Activated T-cell treated with anti-CD3 and anti-CD28 coated beads for 24 hours (primary cell): ENCODE data around the gene TANGO2.

Experiments used
- DNase-seq: peaks from one replicate; pipeline ENCODE4 v3.0.0-alpha.2; 2020; ENCODE audit warnings: low read depth

TANGO2 gene

DNA sequence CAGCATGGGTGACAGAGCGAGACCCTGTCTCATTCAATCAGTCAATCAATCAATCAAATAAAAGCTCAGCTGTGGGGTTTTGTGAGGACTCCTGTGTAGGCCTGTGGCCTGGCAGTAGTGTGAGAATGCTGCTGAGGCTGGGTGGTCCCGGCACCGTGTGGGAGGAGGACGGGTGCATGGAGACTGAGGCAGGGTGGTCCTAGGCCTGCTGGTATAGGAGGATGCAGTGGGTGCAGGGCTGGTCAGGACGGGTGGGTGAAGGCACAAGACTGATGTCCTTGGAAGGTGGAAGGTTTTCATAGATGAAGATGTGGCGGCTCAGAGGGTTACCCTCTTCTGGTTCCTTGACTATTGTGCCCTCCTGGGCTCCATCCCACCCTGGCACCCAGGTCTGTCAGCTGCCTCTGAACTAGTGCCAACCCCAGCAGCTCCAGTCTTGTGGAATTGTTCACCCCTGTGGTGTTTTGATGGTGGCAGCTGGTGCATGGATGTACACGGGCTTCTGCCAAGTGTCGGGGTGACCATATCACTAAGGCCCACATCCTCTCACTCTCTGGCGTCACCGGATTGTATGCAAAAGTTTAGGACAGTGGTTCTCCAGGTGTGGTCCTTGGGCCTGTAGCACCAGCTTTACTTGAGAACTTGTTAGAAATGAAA, 23.7 kb downstream of the TANGO2 start:
- DNase-seq = no peak

DNA sequence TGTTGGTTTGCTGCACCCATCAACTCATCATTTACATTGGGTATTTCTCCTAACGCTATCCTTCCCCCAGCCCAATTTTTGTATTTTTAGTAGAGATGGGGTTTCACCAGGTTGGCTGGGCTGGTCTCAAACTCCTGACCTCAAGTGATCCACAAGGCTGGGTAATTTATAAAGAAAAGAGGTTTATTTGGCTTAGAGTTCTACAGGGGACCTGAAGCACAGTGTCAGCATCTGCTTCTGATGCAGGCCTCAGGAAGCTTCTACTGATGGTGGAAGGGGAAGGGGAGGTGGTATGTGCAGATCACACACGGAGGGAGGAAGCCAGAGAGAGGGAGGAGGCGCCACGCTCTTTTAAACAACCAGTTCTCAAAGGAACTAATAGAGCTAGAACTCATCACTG, 25.8 kb downstream of the TANGO2 start:
- no peak for DNase-seq

- DNase-seq = no peak
Observed at GRCh38 chr22:20051927-20052308, 31.0 kb downstream of the TANGO2 start.

DNA sequence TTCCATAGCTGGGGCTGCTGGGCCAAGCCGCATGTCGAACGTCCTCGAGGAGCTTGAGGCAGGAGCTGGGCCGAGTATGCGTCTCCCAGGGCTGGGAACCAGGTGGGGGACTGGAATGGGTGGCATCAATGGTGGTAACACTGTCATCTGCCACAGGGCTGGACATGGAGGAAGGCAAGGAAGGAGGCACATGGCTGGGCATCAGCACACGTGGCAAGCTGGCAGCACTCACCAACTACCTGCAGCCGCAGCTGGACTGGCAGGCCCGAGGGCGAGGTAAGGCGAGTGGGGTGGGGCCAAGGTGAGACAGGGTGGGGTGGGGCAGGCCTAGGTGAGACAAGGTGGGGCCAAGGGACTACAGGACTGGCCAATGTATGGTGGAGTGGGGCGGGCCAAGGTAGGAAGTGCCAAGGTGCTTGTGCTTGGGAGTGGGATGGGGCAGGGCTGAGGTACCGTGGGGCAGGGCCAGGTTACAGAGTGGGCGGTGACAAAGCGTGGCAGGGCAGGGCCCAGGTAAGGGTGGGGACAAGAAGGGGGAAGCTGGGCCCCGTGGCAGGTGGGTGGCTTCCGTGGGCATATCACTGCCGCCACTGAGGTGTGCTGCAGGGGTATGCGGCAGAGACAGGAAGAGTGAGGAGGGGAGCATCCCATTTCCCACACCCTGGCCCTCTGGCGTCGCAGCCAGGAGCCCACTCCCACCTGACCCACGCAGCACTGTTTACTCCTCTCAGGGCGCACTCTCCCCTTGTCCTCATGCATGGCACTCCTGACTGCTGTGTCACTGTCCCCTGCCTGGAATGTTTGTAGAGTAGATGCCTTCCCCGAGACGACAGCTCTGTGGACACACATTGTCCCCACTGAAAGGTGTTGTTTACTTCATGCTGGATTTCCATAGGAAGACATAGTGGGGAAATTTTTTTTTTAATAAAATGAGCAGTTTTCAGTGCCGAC, 31.7 kb downstream of the TANGO2 start:
- DNase-seq = no peak

DNA sequence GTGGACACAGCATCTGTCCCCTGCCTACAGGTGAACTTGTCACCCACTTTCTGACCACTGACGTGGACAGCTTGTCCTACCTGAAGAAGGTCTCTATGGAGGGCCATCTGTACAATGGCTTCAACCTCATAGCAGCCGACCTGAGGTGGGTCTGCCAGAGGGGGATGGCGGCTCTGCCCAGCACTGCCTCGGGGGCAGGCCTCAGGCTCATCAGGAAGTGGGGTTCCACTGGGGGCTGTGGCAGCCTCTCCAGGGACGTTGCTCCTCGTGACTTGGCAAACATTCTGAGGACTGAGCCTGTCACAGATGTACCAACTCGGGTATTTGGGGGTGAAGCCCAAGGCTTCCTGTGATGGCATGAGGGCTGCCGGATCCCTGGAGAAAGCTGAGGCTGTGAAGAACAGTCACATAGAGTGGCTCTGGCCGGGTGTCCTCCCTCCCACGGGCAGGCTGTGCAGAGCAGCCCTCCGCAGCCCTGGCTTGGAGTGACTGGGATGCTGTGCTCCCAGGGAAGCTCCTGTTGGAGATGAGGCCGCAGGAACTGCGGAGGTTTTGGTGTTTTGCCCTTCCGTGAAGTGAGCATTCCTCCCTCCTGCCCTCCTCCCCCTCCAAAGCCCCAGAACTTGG, 32.6 kb downstream of the TANGO2 start:
- DNase-seq = no peak

DNA sequence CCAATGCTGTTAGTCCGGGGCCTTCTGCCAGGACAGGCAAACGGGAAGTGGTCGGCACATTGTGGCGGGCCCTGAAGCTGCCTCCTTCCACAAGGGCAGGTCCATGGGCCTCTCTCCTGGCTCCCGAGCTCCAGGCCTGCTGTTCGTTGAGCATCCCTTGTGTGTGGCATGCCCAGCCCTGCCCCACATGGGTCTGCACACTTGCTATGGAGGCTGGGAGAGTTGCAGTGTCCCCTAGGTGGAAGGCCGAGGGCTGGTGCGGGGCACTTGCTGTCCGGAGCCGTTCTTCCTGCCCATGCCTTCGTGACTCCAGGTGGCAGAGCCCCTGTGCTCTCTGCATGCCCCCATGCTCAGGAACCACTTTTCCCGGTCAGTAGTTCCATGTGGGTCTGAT, 33.1 kb downstream of the TANGO2 start:
- no peak for DNase-seq

- DNase-seq = no peak
Observed at GRCh38 chr22:20054485-20054884, 33.6 kb downstream of the TANGO2 start.

- DNase-seq = no peak
Observed at GRCh38 chr22:20055144-20055543, 34.2 kb downstream of the TANGO2 start.

DNA sequence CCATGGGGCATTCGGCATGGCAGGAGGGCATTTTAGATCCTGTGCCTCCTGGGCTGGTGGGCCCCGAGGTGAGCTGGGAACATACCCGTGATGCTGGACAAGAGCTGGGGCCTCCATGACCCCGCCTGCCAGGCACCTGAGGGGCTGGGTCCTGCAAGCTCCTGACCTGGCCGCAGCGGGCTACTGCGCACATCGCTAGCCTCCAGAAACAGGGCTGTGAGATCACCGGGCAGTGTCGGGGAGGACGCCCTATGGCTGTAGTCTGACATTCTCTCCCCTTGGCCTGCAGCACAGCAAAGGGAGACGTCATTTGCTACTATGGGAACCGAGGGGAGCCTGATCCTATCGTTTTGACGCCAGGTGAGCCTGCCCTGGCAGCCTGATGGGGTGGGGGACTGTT, 34.7 kb downstream of the TANGO2 start:
- no peak for DNase-seq

- no peak for DNase-seq
Observed at GRCh38 chr22:20056161-20056560, 35.3 kb downstream of the TANGO2 start.

DNA sequence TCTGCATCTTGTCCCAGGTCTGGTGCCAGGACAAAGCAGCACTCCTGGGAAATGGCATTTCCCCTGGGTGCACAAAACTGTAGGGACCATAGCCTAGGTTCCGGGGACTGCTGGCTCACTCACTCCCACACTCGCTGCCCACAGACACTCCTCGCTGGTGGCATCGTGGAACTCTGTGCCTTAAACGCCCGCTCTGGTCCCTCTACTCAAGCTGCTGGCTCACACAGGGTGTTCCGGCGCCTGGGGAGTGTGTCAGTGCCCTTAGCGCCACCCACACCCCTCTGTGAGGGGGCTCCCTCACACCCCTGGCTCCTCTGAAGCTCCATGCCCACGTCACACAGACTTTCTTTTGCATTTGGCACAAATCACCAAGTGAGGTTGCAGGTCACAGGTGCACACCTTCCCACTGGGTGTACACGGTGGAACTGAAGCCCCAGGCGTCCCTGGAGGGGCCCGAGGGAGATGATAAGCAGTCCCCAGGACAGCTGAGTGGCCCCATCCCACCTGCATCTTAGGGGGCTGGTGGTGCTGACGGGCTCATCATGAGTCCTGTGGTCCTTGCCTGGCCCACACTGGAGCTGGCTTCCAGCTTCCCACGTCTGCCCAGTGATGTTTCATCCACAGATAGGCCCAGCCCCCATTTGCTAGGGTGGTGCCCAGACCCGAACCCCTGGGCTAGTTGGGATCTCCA, 35.9 kb downstream of the TANGO2 start:
- DNase-seq = no peak

DNA sequence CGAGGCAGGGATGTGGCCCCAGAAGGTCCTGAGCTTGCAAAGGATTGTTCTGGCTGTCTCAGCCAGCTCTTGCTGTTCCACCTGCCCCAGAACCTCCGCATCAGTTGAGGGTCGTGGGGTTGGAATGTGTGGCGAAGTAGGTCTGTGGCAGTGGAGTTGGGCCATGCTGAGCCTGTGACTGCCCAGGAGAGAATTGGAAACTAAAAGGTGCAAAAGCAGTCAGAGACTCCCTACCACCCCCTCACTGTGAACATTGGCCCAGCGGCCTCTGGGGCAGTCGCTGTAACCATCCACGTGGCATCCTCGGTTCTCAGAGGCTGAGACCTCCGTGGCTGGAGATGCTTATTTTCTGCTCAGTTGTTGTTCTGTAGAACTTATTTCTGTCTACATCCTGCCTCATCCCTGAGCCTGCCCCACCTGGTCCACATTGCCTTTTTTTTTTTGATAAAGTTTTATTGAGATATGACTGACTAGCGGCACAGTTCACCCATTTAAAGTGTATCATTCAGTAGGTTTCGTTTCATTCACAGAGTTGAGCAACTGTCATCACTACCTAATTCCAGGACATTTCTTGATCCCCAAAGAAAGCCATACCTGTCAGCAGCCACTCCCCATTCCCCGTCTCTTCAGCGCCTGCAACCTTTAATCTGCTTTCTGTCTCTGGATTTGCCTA, 36.8 kb downstream of the TANGO2 start:
- no peak for DNase-seq

GRCh38 chr22:20058989-20059770, 38.3 kb downstream of the TANGO2 start:
- no peak for DNase-seq

- no peak for DNase-seq
Observed at GRCh38 chr22:20060700-20061480, 40.0 kb downstream of the TANGO2 start.

GRCh38 chr22:20061481-20061861, 40.6 kb downstream of the TANGO2 start:
- DNase-seq = no peak

DNA sequence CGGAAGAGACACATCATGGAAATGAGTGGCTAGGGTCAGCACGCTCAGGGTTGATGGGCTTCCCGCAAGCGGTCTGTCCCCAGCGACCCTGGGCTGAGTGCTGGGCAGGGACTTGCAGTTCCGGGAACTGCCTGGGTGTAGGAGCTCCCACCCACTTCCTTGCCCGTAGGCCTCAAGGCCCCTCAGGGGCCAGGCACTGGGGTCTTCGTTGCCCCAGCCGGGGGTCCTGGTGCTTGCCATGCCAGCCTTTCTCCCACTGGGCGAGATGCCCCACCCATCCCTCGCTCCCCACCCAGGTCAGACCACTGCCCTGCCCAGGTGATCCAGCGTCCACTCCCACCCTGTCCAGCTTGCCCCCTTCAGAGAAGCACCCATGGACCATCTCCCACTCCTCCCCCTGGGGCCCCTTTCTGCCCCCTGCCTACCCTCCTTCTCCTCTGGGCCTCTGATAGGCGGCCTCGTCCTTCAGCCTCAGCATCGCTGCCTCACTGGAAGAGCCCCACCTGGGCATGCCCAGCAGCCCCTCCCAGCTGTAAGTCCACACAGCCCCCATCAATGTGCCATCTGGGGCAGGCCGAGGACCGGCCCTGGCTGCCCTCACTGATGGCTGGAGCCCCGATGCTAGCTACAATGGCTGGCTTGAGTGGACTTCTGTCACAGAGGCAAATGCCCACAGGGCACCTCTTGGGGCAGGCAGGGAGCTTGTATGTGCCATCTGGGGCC, 41.3 kb downstream of the TANGO2 start:
- no peak for DNase-seq

GRCh38 chr22:20062766-20063083, 41.8 kb downstream of the TANGO2 start:
- no peak for DNase-seq

DNA sequence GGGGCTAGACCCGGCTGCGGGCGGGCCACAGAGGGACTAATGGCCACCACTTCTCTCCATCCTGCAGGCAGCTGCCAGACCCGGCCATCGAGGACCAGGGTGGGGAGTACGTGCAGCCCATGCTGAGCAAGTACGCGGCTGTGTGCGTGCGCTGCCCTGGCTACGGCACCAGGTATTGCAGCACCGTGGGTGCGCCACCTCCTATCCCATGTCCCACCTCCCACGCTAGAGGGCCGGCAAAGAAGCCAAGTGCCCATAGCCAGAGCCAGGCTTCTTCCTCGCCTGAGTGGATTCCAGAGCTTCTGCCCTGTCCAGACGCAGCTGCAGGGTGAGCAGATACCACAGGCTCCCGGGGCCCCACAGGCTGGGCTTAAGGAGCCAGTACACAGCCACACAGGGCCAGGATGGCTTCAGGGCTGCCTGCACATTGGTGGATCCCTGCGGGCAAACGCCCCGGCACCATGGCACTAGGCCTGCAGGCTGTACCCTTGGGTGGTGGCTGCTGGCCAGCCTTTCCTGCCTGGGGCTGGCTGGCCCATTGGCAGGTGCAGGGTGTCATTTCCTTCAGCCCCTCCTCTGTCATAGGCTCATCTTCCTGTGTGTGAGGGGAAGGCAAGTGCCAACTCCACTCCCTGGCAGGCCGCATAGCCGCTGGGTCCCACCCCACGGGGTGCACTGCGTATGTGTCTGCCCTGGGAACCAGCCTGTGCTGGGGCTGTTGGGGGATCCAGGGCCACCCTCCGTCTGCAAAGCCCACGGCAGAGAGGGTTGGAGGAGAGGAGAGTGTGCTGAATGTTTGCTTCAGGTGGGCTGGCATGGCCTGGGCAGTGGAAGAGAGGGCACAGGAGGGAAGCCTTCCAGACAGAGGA, 42.6 kb downstream of the TANGO2 start:
- no peak for DNase-seq

DNA sequence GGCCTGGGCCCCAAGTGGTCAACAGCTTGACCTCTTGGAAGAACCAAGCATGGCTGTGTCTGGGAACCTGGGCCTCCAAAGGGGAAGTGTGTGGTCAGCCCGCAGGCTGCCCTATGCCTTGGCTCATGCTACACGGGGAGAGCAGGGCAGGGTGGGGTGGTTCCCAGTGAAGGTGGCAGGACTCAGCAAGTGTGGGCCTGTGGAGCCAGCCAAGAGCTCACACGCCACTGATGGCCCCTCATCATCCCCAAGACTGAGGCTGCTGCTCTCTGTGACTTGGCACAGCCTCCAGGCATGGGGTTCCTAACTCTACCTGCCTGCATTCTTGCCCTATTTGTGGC, 43.2 kb downstream of the TANGO2 start:
- no peak for DNase-seq
